NCI-H345 treated with DMSO at 0.1 percent for 48 hours (cell line): Measurements from ENCODE around the gene COL5A1.

Experiments used
- DNase-seq: peaks from one replicate; lab custom pipeline; 2025; ENCODE audit not compliant: unreplicated experiment; lab: John Stamatoyannopoulos, UW

Gene COL5A1

DNA sequence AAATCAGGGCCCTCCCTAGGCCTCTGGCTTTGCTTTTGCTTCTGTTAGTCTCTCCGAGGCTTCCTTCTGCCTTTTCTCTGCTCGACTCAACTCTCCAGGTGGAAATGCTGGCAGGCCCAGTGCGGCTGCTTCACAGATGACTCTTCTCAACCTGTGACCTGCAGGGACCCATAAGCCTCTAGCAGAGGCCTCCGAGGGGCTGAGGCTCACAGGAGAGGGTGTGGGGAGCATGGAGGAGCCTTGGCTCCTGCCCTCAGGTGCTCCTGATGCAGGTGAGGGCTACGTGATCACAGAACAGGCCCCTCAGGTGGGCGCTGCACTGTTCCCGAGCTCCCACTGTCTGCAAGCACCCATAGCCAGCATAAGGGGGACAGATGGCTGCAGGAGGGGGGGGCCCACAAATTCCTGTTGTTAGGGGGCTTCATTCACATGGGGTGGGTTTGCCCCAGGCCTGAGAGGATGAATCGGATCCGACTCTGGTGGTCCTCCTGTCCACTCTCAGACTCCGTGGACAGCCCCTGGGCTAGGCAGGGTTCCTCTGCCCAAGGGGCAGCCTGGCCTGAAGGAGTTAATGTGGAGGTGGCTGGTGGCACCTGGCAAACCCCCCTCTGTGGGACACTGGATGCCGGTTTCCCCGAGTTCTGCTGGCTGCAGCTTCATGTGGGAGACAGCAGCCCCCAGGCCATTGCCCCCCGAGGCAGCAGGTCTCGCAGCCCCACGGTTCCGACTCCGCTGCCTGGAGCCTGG, 228.1 kb downstream of the COL5A1 start:
- no peak for DNase-seq

DNA sequence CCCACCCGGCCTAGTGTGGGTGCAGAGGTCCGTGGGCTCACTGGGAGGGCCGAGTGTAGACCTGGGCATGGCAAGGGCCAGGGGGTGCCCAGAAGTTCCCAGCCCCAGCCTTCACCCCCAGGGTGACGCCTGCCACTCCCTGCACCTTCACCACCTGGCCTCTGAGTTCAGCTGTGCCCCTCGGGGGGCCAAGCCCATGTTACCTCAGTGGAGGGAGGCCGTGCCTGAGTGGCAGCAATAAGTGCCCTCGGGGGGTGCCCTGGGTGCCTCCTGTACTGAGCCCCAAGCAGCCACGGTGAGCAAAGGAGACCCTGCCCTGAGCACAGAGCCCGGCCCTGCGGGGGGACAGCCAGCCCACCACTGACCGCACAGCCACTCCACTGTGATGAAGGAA, 228.7 kb downstream of the COL5A1 start:
- no peak for DNase-seq

DNA sequence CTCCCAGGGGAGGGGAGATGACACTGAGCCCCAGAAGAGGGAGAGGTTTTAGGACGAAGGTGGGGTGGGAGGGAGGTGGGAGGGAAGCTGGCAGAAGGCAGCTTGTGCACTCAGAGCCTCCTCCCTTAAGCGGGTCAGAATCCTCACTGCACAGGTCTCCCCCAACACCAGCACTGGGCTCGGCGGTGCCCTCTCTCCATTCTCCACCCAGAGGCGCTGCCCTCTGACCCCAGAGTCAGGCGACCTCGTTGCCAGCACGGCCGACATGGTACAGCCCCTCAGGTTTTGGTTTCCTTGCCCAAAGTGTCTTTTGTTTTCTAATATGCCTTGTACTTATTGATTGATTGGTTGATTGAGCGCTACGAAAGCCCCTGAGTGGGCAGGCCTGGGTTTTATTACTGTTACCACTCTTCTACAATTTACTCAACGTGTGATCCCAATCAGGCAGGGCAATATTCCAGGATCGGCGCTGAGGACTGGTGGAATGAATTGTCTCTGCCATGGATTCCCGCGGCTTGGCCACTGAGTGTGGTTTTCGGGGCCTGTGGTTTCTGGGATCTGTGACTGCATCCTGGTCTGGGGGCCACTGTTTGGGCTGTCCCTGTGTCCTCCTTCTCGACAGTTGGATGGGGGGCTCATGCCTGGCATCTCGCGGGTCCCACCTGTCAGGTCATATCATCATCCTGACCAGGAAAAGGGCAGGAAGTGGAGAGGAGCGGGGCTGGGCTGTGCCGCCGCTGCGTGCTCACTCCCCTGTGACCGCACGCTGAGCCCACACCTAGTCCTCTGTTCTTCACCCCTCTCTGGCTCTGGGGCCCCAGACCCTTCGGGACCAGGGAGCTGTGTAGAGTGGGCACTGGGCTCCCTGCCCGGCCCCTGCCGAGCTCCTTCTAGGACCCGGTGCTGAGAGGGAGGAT, 229.4 kb downstream of the COL5A1 start:
- DNase-seq = no peak

GRCh38 chr9:134871697-134872340, 230.2 kb downstream of the COL5A1 start:
- no peak for DNase-seq

- no peak for DNase-seq
Observed at GRCh38 chr9:134872482-134873231, 231.1 kb downstream of the COL5A1 start.

GRCh38 chr9:134875371-134875770, 233.8 kb downstream of the COL5A1 start:
- DNase-seq = no peak

DNA sequence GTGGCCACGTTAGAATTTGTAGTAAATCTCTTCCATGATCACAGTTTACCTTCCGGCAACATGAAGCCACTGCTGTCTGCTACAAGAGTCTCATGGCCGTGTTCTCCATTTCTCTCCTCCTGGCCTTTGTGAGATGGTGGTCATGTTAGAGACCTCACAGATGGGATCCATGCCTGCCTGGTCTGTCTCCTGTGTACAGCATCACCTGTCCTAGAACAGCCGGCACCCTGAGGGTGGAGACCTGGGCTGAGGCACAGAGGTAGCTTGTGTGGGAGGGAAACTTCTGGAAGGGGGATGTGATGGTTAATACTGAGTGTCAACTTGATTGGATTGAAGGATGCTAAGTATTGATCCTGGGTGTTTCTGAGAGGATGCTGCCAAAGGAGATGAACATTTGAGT, 235.9 kb downstream of the COL5A1 start:
- no peak for DNase-seq

DNA sequence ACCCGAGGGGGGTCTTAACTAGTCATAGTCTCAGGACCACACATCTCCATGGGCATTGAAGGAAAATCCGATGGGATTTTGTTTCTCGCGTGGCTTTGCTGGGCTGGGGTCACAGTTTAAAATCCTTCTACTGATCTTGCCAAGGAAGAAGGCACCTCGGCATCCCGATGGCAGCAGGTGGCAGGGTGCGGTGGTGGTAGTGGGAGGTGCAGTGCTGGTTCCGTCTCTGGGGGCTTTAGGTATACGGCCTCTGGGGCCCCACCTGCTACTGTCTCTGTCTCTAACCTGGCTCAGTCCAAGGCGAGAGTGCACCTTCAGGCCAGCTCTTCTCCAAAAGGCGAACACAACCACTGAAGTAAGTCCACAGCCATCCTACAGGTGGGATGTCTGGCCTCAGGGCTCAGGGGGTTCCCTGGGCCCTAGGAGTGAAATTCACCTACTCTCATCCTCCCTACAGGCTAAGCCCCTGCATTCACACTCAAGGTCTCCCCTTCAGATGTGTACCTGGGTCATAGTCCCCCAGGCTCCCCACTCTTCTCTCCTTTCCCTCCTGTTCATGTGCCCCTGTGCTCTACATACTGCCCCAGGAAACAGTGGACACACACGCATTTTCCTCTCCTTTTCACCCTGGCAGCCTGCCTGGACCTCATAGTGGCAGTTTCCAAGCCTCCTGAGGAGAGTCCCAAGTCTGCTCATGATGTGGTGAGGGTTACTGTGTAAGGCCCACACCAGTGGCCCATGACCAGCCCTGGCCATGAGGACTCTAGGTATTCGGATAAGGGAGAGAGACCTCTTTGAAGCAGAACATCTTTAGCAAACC, 238.3 kb downstream of the COL5A1 start:
- no peak for DNase-seq

GRCh38 chr9:134880484-134881312, 239.1 kb downstream of the COL5A1 start, which contains the start of gene FCN2:
Gene FCN2 (plus strand): TSS chr9:134880810. CDS start chr9:134880822, 12 bp downstream.
- DNase-seq = no peak

GRCh38 chr9:134881313-134881670, 239.7 kb downstream of the COL5A1 start:
- DNase-seq = no peak

- DNase-seq = no peak
Observed at GRCh38 chr9:134882204-134882785, 240.7 kb downstream of the COL5A1 start.

GRCh38 chr9:134883040-134883782, 241.6 kb downstream of the COL5A1 start:
- DNase-seq = no peak

DNA sequence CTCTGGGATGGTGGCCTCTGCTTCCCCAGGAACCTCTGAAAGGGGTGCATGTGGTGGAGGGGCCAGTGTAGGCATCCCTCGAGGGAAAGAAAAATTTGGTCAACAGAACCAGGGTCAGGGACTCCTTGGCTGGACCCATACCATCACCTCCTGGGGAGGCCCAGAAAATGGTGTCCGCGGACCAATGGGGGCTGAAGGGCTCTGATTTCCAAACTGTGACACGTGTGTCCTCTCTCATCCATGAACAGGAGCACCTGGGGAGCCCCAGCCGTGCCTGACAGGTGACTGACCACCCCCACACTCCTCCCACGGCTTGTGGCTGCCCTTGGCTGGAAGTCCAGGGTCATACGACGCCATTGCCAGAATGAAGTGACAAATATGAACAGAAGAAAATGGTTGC, 242.9 kb downstream of the COL5A1 start:
- DNase-seq = no peak

GRCh38 chr9:134885001-134885678, 243.5 kb downstream of the COL5A1 start:
- DNase-seq = no peak

- DNase-seq = no peak
Observed at GRCh38 chr9:134885679-134886412, 244.2 kb downstream of the COL5A1 start.

DNA sequence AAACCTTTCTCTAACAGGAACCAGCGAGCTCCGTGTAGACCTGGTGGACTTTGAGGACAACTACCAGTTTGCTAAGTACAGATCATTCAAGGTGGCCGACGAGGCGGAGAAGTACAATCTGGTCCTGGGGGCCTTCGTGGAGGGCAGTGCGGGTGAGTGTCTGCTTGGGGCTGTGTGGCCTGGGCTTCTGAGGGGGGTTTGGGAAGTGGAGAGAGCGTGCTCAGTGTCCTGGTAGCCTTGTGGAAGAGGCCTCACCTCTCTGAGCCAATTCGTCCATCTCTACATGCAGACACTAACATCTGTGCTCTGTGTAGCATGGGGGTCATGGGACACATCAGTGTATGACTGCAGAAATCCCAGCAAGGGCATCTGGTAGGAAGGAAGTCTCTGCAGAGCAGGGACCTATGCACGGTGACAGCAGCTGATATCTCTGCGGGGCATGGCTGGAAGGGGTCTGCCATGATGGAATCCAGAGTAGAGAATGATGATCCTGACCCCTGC, 244.9 kb downstream of the COL5A1 start:
- DNase-seq = no peak

- DNase-seq = no peak
Observed at GRCh38 chr9:134887219-134887618, 245.6 kb downstream of the COL5A1 start.
